CD8-positive, alpha-beta memory T cell (primary cell): Measurements from ENCODE around the gene STRIP1. TPM values are rescaled to one million over a fixed set of nuclear protein-coding genes. Genes with fewer than 3 reads are reported as not detected.
"Not testable (repeated sequence)": the region's sequence is repeated elsewhere in the genome, so short reads cannot be mapped to it uniquely, and the experiment has no call there.

Experiments used
- CTCF ChIA-PET: fragments of 350-600 bp; sonication (Branson Sonifier 250); formaldehyde crosslinking; loops from one replicate; lab custom pipeline; 2021; ENCODE audit warnings: antibody characterized with exemption; lab: Charles Lee
- POLR2A ChIA-PET: fragments of 350-600 bp; sonication (Branson Sonifier 250); formaldehyde crosslinking; loops from one replicate; lab custom pipeline; 2021; ENCODE audit warnings: antibody characterized with exemption; lab: Charles Lee
- DNase-seq, 5 donors: peaks; one replicate each; pipeline versions ENCODE4 v3.0.0 to v3.0.0-alpha.2; 2020 to 2022; ENCODE audit warnings: mixed read lengths in 1 of 5
- H3K27ac ChIP-seq: one replicate; pipeline ENCODE4 v1.7.0; 2013; ENCODE audit warnings: low read depth, mild to moderate bottlenecking, low read length, moderate library complexity
- H3K27me3 ChIP-seq: 2 replicates; pipeline ENCODE4 v1.7.0; 2013; ENCODE audit warnings: low read length, mild to moderate bottlenecking; ENCODE audit not compliant: insufficient read depth, poor library complexity, severe bottlenecking
- H3K36me3 ChIP-seq: 2 replicates; pipeline ENCODE4 v1.7.0; 2013; ENCODE audit warnings: mild to moderate bottlenecking, low read length, moderate library complexity; ENCODE audit not compliant: insufficient read depth
- H3K4me1 ChIP-seq: 2 replicates; pipeline ENCODE4 v1.7.0; 2013; ENCODE audit warnings: mild to moderate bottlenecking, low read length, moderate library complexity; ENCODE audit not compliant: insufficient read depth
- H3K4me3 ChIP-seq: 2 replicates; pipeline ENCODE4 v1.7.0; 2013; ENCODE audit warnings: mild to moderate bottlenecking, low read length
- H3K9me3 ChIP-seq: 2 replicates; pipeline ENCODE4 v1.7.0; 2013; ENCODE audit warnings: mild to moderate bottlenecking, low read length
- H3K27ac Mint-ChIP-seq, 8 donors: one replicate each; pipeline ENCODE4 v1.8.0; 2020 to 2021; ENCODE audit warnings: mixed read lengths in 8 of 8, mild to moderate bottlenecking in 6 of 8, inconsistent platforms in 3 of 8, moderate library complexity in 3 of 8
- H3K27me3 Mint-ChIP-seq, 2 donors: one replicate each; pipeline ENCODE4 v1.8.0; 2020 to 2021; ENCODE audit warnings: mixed read lengths in 2 of 2, mild to moderate bottlenecking in 1 of 2, moderate library complexity in 1 of 2
- H3K36me3 Mint-ChIP-seq, 3 donors: one replicate each; pipeline ENCODE4 v1.8.0; 2020 to 2021; ENCODE audit warnings: mixed read lengths in 3 of 3, inconsistent platforms in 1 of 3, mild to moderate bottlenecking in 1 of 3
- H3K4me1 Mint-ChIP-seq, 3 donors: one replicate each; pipeline ENCODE4 v1.8.0; 2020 to 2021; ENCODE audit warnings: mixed read lengths in 3 of 3, inconsistent platforms in 1 of 3, mild to moderate bottlenecking in 1 of 3
- H3K4me3 Mint-ChIP-seq, 7 donors: one replicate each; pipeline ENCODE4 v1.8.0; 2020 to 2021; ENCODE audit warnings: mixed read lengths in 7 of 7, mild to moderate bottlenecking in 6 of 7, moderate library complexity in 4 of 7, inconsistent platforms in 2 of 7
- H3K9me3 Mint-ChIP-seq, 5 donors: one replicate each; pipeline ENCODE4 v1.8.0; 2020 to 2022; ENCODE audit warnings: mixed read lengths in 5 of 5, mild to moderate bottlenecking in 3 of 5, moderate library complexity in 2 of 5, inconsistent platforms in 1 of 5
- polyA plus RNA-seq: library from polyadenylated mRNA; unstranded; fragments of 300-500 nt; fragmentation: Illumina TruSeq; gene quantifications from one replicate; pipeline ENCODE4 v1.2.3, GENCODE V29; 2021
- total RNA-seq, 2 experiments: library from RNA; stranded (reverse); gene quantifications; one replicate each; pipeline ENCODE4 v1.2.3, GENCODE V29; 2021

The STRIP1 gene
- total and polyA plus RNA-seq, 3 experiments from 2014 or later: 27.7 to 37.3 (median 35.1) TPM

DNA sequence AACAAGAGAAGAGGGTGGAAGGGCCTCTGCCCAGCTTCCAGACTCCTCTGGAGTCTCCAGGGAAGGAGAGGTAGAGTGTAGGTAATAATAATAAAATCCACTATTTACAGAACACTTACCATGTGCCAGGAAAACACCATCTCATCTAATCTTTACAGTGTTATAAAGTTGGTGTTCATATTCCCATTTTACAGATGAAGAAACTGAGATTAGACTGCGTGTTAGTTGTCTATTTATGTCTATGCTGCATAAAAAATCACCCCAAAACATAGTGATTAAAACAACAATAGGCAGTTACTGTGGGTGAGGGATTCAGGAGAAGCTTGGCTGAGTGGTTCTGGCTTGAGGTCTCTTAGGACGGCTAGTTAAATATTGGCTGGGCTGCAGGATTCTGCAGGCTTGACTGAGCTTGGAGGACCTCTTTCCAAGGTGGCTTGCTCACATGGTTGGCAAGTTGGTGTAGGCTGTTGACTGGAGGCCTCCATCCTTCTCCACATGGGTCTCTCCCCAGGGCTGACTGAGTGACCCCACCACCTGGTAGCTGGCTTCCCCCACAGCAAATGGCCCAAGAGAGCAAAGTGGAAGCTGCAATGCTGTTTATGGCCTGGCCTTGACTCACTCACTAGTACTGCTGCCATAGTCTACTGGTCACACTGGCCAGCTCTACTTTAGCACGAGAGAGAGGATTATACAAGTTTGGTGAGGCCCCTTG lies 42.5 kb downstream of the STRIP1 start:
- POLR2A ChIA-PET: no interaction called here
- no peaks in the 10 kb centered on the region for H3K36me3 ChIP-seq
- no peak overlapping the region for H3K27ac ChIP-seq
- no peaks in the 10 kb centered on the region for H3K4me1 Mint-ChIP-seq
- no peak overlapping the region for H3K27ac Mint-ChIP-seq
- peaks cover 9% of the 10 kb centered on the region for H3K27me3 ChIP-seq
- H3K4me1 ChIP-seq: no peaks in the 10 kb centered on the region
- no peaks in the 10 kb centered on the region for H3K9me3 Mint-ChIP-seq
- peak in 1 of 5 donors; percentile 5 for DNase-seq
- peaks cover 0 to 4% (median 0%) of the 10 kb centered on the region in 3 donors for H3K36me3 Mint-ChIP-seq
- no peak overlapping the region for H3K4me3 ChIP-seq
- CTCF ChIA-PET: interaction anchor here (1.3 to 1.6 kb wide), 2 partner anchors 11 to 16 kb away, joined by 4 to 5 read pairs; no protein-coding TSS in a partner anchor
- no peaks in the 10 kb centered on the region for H3K9me3 ChIP-seq
- peaks cover 43 to 64% of the 10 kb centered on the region in 2 donors for H3K27me3 Mint-ChIP-seq
- H3K4me3 Mint-ChIP-seq: no peak overlapping the region

DNA sequence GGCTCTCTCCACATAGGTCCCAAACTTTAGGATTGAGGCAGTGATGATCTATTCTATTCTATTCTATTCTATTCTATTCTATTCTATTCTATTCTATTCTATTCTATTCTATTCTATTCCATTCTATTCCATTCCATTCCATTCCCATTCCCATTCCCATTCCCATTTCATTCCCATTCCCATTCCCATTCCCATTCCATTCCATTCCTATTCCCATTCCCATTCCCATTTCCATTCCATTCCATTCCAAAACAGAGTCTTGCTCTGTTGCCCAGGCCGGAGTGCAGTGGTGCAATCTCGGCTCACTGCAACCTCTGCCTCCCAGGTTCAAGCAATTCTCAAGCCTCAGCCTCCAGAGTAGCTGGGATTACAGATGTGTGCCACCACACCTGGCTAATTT lies 45.6 kb downstream of the STRIP1 start:
- H3K36me3 Mint-ChIP-seq, POLR2A ChIA-PET, H3K4me3 Mint-ChIP-seq, H3K9me3 Mint-ChIP-seq, DNase-seq, H3K4me1 ChIP-seq, H3K4me3 ChIP-seq, CTCF ChIA-PET, H3K27ac Mint-ChIP-seq, H3K9me3 ChIP-seq, H3K27ac ChIP-seq, H3K36me3 ChIP-seq: not testable (repeated sequence)
- H3K4me1 Mint-ChIP-seq: peaks cover 11 to 20% (median 17%) of the 10 kb centered on the region in 3 donors
- H3K27me3 Mint-ChIP-seq: peaks cover 46 to 68% of the 10 kb centered on the region in 2 donors
- peaks cover 37% of the 10 kb centered on the region for H3K27me3 ChIP-seq

DNA sequence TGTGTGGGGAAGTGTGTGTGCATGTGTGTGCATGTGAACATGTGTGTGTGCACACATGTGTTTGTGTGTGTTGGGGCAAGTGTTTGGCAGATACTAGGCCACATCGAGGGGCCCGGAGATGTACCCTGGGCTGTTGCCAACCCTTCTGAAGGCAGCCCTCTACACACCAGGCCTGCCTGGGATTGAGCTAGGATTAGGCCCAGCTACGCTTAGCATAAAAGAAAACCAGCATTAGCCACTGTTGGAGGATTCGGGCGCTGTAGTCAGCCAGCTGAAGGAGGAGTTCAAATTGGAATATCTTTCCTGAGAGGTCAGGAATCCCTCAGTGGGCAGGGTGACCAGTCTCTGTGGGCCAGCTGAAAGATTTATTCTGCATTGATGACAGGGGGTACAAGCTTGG lies 46.6 kb downstream of the STRIP1 start:
- ChIA-PET CTCF (interaction anchor here (1.1 to 2.4 kb wide), 3 partner anchors 21 to 24 kb away, joined by 3 to 6 read pairs (median 4); no protein-coding TSS in a partner anchor), POLR2A (interaction anchor here (0.5 kb wide), 1 partner anchor 74 kb away, joined by 3 read pairs; no protein-coding TSS in a partner anchor)
- peaks cover 39% of the 10 kb centered on the region for H3K27me3 ChIP-seq
- Mint-ChIP-seq H3K27ac (peak overlapping the region in 1 of 8 donors; percentile 14), H3K4me1 (peaks cover 11 to 20% (median 18%) of the 10 kb centered on the region in 3 donors), H3K27me3 (peaks cover 52 to 72% of the 10 kb centered on the region in 2 donors), H3K4me3 (no peak overlapping the region), H3K9me3 (no peaks in the 10 kb centered on the region), H3K36me3 (peaks cover 1 to 4% (median 2%) of the 10 kb centered on the region in 3 donors)
- no peak overlapping the region for H3K27ac ChIP-seq
- H3K4me1 ChIP-seq: peaks cover 7% of the 10 kb centered on the region
- no peaks in the 10 kb centered on the region for H3K36me3 ChIP-seq
- H3K9me3 ChIP-seq: no peaks in the 10 kb centered on the region
- H3K4me3 ChIP-seq: no peak overlapping the region
- DNase-seq: peak in 1 of 5 donors; percentile 3

DNA sequence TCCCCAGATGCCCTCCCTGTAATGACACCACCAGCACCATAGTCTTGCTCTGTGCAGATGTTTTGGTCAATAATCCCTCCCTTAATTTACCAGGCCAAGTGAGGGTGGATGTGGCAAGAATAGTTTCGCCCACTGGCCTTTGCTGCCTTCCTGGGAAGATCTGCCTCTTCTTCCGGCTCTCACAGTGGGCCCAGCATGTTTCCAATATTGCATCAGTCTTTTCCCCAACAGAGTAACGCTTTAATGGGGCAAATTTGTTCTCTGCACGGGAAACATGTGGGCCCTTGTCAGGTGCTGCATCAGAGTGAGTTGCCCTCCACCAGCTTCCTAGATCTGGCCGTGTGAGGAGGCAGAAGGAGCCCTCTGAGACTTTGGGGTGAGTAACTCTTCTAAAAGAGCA lies 48.1 kb downstream of the STRIP1 start:
- ChIA-PET CTCF (interaction anchor here (2.4 kb wide), 1 partner anchor 23 kb away, joined by 6 read pairs; no protein-coding TSS in a partner anchor), POLR2A (no interaction called here)
- Histone ChIP-seq H3K9me3 (no peaks in the 10 kb centered on the region), H3K27me3 (peaks cover 39% of the 10 kb centered on the region), H3K27ac (no peak overlapping the region), H3K36me3 (no peaks in the 10 kb centered on the region), H3K4me1 (peaks cover 7% of the 10 kb centered on the region), H3K4me3 (no peak overlapping the region)
- H3K4me3 Mint-ChIP-seq: peak overlapping the region in 6 of 7 donors; percentile 5 to 58 (median 28)
- peaks cover 11 to 20% (median 18%) of the 10 kb centered on the region in 3 donors for H3K4me1 Mint-ChIP-seq
- no peak overlapping the region for H3K27ac Mint-ChIP-seq
- peaks cover 1 to 4% (median 2%) of the 10 kb centered on the region in 3 donors for H3K36me3 Mint-ChIP-seq
- no peaks in the 10 kb centered on the region for H3K9me3 Mint-ChIP-seq
- DNase-seq: no peak
- peaks cover 58 to 80% of the 10 kb centered on the region in 2 donors for H3K27me3 Mint-ChIP-seq

DNA sequence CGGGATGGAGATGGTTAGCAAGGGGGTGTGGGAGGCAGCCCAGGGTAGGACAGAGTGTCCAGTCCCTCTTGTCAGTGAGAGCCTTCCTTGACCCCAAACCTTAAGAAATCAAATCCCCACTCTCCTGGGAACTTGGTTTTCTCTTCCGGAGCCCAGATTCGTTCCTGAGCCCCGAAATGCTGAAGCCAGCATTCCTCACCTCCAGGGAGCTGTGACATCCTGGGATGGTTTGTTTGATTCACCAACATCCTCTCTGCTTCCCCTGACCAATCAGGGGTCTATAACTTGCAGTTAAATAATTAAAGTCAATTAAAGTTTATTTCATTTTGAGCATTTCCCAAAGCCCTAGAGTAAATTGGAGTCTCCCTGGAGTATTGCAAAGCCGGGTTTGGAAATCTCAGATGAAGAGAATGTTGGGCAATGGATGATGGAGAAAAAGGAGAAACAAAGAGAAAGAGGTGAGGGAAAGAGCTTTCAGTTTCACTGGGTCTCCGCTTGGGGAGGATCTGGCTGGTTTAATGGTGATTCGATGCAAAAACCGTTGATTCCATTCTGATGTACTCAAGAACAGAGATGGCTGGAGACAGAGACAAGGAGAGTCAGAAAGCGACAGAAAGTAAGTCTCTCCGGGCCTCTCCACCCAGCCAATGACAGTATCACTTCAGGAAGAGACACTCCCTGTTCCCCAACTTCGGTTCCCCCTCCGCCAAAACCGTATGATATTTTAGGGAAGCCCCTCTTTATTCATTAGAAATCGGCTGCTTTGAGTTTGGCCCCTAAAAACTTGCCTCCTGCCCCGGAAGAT lies 48.8 kb downstream of the STRIP1 start:
- H3K27me3 ChIP-seq: peaks cover 39% of the 10 kb centered on the region
- H3K27me3 Mint-ChIP-seq: peaks cover 63 to 87% of the 10 kb centered on the region in 2 donors
- no peaks in the 10 kb centered on the region for H3K36me3 ChIP-seq
- H3K9me3 Mint-ChIP-seq: no peaks in the 10 kb centered on the region
- H3K27ac ChIP-seq: no peak overlapping the region
- H3K9me3 ChIP-seq: no peaks in the 10 kb centered on the region
- DNase-seq: peak in 1 of 5 donors; percentile 10
- POLR2A ChIA-PET: no interaction called here
- peaks cover 11 to 20% (median 18%) of the 10 kb centered on the region in 3 donors for H3K4me1 Mint-ChIP-seq
- peaks cover 1 to 4% (median 2%) of the 10 kb centered on the region in 3 donors for H3K36me3 Mint-ChIP-seq
- H3K27ac Mint-ChIP-seq: peak overlapping the region in 2 of 8 donors; percentile 12 to 15
- H3K4me3 Mint-ChIP-seq: peak overlapping the region; percentile 84 to 93 (median 85)
- CTCF ChIA-PET: no interaction called here
- H3K4me3 ChIP-seq: peak overlapping the region; percentile 58
- peaks cover 7% of the 10 kb centered on the region for H3K4me1 ChIP-seq

DNA sequence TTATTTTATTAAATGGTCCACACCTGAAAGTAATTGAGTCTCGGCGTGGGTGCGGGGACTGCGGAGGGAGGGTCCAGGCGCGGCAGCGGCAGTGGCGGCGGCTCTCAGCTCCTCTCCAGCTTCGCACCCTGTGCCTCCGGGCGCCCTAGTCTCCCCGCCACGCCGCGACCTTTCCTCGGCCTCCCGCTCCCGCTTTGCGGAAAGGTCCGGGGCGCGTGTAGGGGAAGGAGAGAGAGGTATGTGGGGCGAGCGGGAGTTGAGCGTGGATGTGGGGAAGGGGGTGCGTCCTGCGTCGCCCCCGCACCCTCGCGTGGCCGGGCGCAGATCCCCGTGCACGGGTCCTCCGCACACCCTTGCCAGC lies 49.4 kb downstream of the STRIP1 start:
- Histone ChIP-seq H3K36me3 (no peaks in the 10 kb centered on the region), H3K4me3 (peak overlapping the region; percentile 58), H3K9me3 (no peaks in the 10 kb centered on the region), H3K4me1 (peaks cover 7% of the 10 kb centered on the region), H3K27ac (no peak overlapping the region), H3K27me3 (peaks cover 35% of the 10 kb centered on the region)
- no peak overlapping the region for H3K27ac Mint-ChIP-seq
- POLR2A ChIA-PET: no interaction called here
- CTCF ChIA-PET: no interaction called here
- H3K4me1 Mint-ChIP-seq: peaks cover 11 to 20% (median 18%) of the 10 kb centered on the region in 3 donors
- H3K36me3 Mint-ChIP-seq: peaks cover 1 to 4% (median 2%) of the 10 kb centered on the region in 3 donors
- no peaks in the 10 kb centered on the region for H3K9me3 Mint-ChIP-seq
- H3K4me3 Mint-ChIP-seq: peak overlapping the region; percentile 84 to 93 (median 85)
- no peak for DNase-seq
- H3K27me3 Mint-ChIP-seq: peaks cover 65 to 86% of the 10 kb centered on the region in 2 donors

DNA sequence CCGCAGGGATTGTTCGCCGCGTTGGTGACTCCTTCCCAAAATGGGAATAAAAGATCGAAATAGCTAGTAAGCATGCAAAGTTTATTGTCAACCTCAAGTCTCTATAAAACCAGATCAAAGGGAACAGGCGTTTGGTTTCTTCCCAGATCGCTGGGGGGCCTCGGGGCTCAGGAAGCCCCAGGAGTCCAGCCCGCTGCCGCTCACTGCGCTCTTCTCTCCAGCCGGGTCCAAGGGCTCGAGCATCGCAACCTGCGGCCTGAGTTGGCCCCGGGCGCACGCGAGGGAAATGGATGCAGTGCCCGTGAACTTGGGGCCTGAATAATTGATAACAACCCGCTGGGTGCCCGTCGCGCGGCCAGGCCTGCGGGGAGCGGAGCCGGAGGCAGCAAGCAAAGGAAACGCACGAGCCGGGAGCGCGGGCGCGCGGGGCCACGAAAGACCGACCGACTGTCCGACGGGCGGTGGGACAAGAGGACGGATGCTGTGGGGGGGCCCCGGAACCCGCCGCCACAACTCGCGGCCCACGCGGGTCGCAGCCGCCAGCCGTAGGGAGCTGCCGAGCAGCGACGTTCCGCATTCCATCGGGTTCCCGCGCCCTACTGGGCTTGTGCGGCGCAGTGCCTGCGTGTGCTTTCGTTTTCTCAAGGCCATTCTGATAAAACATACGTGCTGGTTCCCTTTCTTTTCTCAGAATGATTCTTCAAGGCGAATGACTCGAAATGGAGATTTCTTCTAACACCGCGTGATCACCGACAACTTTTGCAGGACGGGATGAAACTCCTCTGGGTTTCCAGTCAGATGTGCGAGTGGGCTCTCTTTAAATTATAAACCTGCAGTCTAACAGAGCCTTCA lies 50.0 kb downstream of the STRIP1 start:
- Mint-ChIP-seq H3K4me3 (peak overlapping the region; percentile 84 to 93 (median 85)), H3K4me1 (peaks cover 11 to 20% (median 18%) of the 10 kb centered on the region in 3 donors), H3K27me3 (peaks cover 61 to 85% of the 10 kb centered on the region in 2 donors), H3K36me3 (peaks cover 1 to 4% (median 2%) of the 10 kb centered on the region in 3 donors), H3K27ac (peak overlapping the region in 3 of 8 donors; percentile 28 to 52 (median 51)), H3K9me3 (no peaks in the 10 kb centered on the region)
- CTCF ChIA-PET: no interaction called here
- POLR2A ChIA-PET: no interaction called here
- H3K27me3 ChIP-seq: peaks cover 35% of the 10 kb centered on the region
- H3K36me3 ChIP-seq: no peaks in the 10 kb centered on the region
- H3K9me3 ChIP-seq: no peaks in the 10 kb centered on the region
- H3K4me1 ChIP-seq: peaks cover 7% of the 10 kb centered on the region
- DNase-seq: peak in 3 of 5 donors; percentile 12 to 38 (median 17)
- H3K4me3 ChIP-seq: peak overlapping the region; percentile 58
- H3K27ac ChIP-seq: no peak overlapping the region
